K562 (cell line): ENCODE data around the gene COL11A2. TPM values are rescaled to one million over a fixed set of nuclear protein-coding genes. Genes with fewer than 3 reads are reported as not detected.
A peak's percentile ranks its signal among the peaks of the same experiment; 100 is the strongest.

Source experiments
- BCLAF1 ChIP-seq, 2 experiments: fragments of 450-650 bp in 1 of 2; IDR thresholded peaks; 2 replicates each; pipeline ENCODE4 v1.6.1; 2011 to 2017; ENCODE audit warnings: low read depth in 2 of 2, antibody characterized with exemption in 1 of 2, borderline replicate concordance in 1 of 2, low read length in 1 of 2, mild to moderate bottlenecking in 1 of 2, mixed read lengths in 1 of 2; ENCODE audit not compliant: control insufficient read depth in 1 of 2
- CBX8 ChIP-seq: fragments of 200-600 bp; sonication (generic); IDR thresholded peaks from 2 replicates; pipeline ENCODE4 v1.6.1; 2012; ENCODE audit warnings: borderline replicate concordance, mixed run types, low read depth, mild to moderate bottlenecking, moderate library complexity, mixed read lengths, low read length, control low read depth, inconsistent platforms; ENCODE audit not compliant: poor library complexity, severe bottlenecking; ENCODE audit errors: extremely low read depth
- DEAF1 ChIP-seq: fragments of 450-650 bp; formaldehyde crosslinking; IDR thresholded peaks from 2 replicates; pipeline ENCODE4 v1.4.0; 2020; ENCODE audit warnings: mild to moderate bottlenecking, moderate library complexity
- ELK3 ChIP-seq: fragments of 450-650 bp; formaldehyde crosslinking; IDR thresholded peaks from 2 replicates; pipeline ENCODE4 v1.4.0; 2020; ENCODE audit warnings: mild to moderate bottlenecking
- EZH2 ChIP-seq: IDR thresholded peaks from 2 replicates; pipeline ENCODE4 v1.6.1; 2012; ENCODE audit warnings: low read depth, mild to moderate bottlenecking, inconsistent platforms, low read length, borderline replicate concordance
- KDM1A ChIP-seq, 2 experiments: fragments of 450-650 bp; IDR thresholded peaks; 2 replicates each; pipeline ENCODE4 v1.6.1; 2016; ENCODE audit warnings: mild to moderate bottlenecking in 2 of 2
- RB1 ChIP-seq: fragments of 450-650 bp; IDR thresholded peaks from 2 replicates; pipeline ENCODE4 v1.6.1; 2017; ENCODE audit warnings: low read depth, mild to moderate bottlenecking
- SRSF1 ChIP-seq: fragments of 200-400 bp; formaldehyde crosslinking; IDR thresholded peaks from 2 replicates; pipeline ENCODE4 v1.6.1; 2017; ENCODE audit warnings: mild to moderate bottlenecking, low read depth, low read length, moderate library complexity
- ZNF184 ChIP-seq: sonication (generic); formaldehyde crosslinking; IDR thresholded peaks from 2 replicates; pipeline ENCODE4 v1.5.0; 2020; ENCODE audit warnings: missing genetic modification reagents
- ZNF696 ChIP-seq: fragments of 250-450 bp; sonication (Bioruptor Pico); conservative IDR thresholded peaks from 2 replicates; pipeline ENCODE4 v1.4.0; 2020; ENCODE audit warnings: mild to moderate bottlenecking, moderate library complexity
- ZNF780A ChIP-seq: fragments of 250-450 bp; sonication (Bioruptor Pico); IDR thresholded peaks from 2 replicates; pipeline ENCODE4 v1.5.0; 2021; ENCODE audit warnings: mild to moderate bottlenecking
- polyA plus RNA-seq, 8 experiments: library from polyadenylated mRNA; depleted of rRNA in 4 of 8; stranded (reverse) in 5 of 8; unstranded in 3 of 8; fragments of >200 nt; fragmentation: Nextera tagmentation in 2 of 8; fragmentation: Illumina TruSeq in 1 of 8; extraction: Ambion mirVana in 2 of 8; extraction: Trizol in 1 of 8; gene quantifications; 2 replicates each; pipeline versions ENCODE4 v1.2.1 to v1.2.3, GENCODE V29; 2011 to 2014; ENCODE audit warnings: inconsistent platforms in 1 of 8, missing spikeins in 1 of 8
- total RNA-seq, 7 experiments: library from RNA; depleted of rRNA in 6 of 7; stranded (reverse); fragments of >200 nt in 6 of 7; fragmentation: Illumina TruSeq in 2 of 7; extraction: Trizol in 2 of 7; gene quantifications; 2 replicates each; pipeline versions ENCODE4 v1.2.1 to v1.2.3, GENCODE V29; 2011 to 2021; ENCODE audit warnings: low replicate concordance in 1 of 7
- TF ChIP-seq, protein P1 (sequence below): sonication (generic); formaldehyde crosslinking; IDR thresholded peaks from 2 replicates; pipeline ENCODE4 v1.8.0; 2023; ENCODE audit warnings: missing genetic modification reagents, mild to moderate bottlenecking, borderline replicate concordance

The COL11A2 gene
- total and polyA plus RNA-seq, 9 of the 15 experiments (the other 6 are each of a cell fraction or from before 2014, with no cell fraction given), result 0.04 to 0.35 (median 0.09) TPM; not detected in 1

DNA sequence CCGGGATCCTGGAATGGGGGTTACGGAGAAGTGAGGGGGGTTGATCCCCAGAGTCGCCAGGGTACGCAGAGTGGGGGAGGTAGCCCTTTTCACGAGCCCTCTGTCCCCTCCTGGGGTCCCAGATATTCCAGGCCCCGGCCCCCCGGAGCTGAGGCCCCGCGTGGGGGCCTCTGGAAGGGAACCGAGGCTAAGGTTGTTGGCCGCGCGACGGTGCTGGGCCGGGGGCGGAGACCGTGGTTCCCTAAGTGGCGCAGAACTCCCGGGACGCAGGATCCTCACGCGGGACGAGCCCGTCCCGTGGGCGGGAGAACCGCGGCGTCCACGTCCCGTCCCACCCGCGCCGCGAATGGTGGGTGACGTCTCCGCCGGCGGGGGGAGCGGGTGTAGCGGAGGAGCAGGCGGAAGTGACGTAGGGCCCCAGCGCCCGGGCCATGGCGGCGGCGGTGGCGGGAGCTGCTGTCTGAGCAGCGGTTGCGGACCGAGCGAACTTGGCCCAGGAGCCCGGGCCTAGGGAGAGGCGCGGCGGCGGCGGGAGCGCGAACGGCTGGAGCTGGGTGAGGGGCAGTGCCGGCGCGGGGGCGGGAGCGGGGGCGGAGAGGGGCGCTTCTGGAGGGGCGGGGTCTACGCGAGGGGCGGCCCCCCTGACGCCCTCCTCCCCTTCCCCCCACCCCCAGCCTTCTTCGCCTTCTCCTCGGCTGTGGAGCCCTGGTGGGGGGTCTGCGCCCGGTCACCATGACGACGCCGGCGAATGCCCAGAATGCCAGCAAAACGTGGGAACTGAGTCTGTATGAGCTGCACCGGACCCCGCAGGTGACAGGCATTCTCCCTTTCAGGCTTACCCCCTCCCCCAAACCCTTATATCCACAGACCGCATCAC is 16.1 kb upstream of the COL11A2 start, which contains the start of gene RING1 (continued):
- TF ChIP-seq ELK3 (CRISPR knock-in tag) (no peak), SRSF1 (no peak; the same call in 1 of the 2 replicates), ZNF780A (0 out of 2 replicates have a peak, but pooled peaks have one; percentile 11), ZNF184 (CRISPR knock-in tag) (no peak), CBX8 (no peak), BCLAF1 (IDR thresholded peaks at IDR 0.05; ENCODE audit: borderline replicate concordance in 1 of 2, control insufficient read depth in 1 of 2, low read depth in 2 of 2, low read length in 1 of 2) (no peak), DEAF1 (no peak), EZH2 (no peak), RB1 (peak; percentile 98), ZNF696 (no peak), KDM1A (IDR thresholded peaks at IDR 0.05) (peak in 1 of 2 experiments; percentile 47; a peak in 1 of 4 replicates)
- TF ChIP-seq, protein P1, sequence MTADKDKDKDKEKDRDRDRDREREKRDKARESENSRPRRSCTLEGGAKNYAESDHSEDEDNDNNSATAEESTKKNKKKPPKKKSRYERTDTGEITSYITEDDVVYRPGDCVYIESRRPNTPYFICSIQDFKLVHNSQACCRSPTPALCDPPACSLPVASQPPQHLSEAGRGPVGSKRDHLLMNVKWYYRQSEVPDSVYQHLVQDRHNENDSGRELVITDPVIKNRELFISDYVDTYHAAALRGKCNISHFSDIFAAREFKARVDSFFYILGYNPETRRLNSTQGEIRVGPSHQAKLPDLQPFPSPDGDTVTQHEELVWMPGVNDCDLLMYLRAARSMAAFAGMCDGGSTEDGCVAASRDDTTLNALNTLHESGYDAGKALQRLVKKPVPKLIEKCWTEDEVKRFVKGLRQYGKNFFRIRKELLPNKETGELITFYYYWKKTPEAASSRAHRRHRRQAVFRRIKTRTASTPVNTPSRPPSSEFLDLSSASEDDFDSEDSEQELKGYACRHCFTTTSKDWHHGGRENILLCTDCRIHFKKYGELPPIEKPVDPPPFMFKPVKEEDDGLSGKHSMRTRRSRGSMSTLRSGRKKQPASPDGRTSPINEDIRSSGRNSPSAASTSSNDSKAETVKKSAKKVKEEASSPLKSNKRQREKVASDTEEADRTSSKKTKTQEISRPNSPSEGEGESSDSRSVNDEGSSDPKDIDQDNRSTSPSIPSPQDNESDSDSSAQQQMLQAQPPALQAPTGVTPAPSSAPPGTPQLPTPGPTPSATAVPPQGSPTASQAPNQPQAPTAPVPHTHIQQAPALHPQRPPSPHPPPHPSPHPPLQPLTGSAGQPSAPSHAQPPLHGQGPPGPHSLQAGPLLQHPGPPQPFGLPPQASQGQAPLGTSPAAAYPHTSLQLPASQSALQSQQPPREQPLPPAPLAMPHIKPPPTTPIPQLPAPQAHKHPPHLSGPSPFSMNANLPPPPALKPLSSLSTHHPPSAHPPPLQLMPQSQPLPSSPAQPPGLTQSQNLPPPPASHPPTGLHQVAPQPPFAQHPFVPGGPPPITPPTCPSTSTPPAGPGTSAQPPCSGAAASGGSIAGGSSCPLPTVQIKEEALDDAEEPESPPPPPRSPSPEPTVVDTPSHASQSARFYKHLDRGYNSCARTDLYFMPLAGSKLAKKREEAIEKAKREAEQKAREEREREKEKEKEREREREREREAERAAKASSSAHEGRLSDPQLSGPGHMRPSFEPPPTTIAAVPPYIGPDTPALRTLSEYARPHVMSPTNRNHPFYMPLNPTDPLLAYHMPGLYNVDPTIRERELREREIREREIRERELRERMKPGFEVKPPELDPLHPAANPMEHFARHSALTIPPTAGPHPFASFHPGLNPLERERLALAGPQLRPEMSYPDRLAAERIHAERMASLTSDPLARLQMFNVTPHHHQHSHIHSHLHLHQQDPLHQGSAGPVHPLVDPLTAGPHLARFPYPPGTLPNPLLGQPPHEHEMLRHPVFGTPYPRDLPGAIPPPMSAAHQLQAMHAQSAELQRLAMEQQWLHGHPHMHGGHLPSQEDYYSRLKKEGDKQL, result peak; percentile 93; the same call in 1 of the 2 replicates
